ENCODE results near the gene RNF223. TPM values are rescaled to one million over a fixed set of nuclear protein-coding genes. Genes with fewer than 3 reads are reported as not detected.

Gene RNF223
- total and polyA plus RNA-seq, 2 of the 8 experiments (the other 6 are each of a cell fraction or from before 2014, with no cell fraction given), result not detected

DNA sequence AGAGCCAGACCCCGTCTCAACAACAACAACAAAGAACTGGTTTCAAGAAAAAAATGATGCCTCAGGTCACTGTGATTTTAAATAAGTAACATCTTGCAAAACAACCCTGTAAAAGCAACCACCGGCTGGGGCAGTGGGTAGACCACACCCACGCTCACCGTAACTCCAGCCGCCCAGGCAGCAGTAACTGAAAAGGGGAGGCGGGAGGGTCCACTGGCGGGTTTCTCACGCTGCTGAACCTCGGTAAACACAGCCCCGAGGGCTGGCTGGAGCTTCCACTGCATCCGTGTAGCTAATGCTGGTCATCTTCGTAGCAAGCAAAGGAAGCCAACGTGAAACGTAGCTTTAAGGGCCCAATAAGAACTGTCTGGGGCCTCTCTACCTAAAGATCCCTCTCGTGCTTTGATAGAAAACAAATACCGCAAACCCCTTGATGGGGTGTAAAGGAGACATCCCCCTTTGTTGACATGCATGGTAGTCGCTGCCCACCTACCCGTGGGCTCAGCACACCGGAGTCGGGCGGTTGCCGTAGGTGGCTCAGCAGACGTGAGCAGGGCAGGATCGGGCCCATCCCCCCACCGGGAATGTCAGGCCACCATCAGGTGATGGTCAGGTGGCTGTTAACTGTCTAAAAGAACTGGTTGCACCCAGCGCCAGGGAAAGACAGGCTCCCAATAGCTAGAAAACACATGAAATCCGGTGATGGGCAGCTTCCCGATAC is 37.6 kb upstream of the RNF223 start:
- WGBS, 2 experiments (ENCODE audit: extremely low coverage in 1 of 2, insufficient coverage in 1 of 2, insufficient read length in 1 of 2, insufficient replicate concordance in 2 of 2, low coverage in 1 of 2, low lambda C conversion rate in 2 of 2, missing lambda C conversion rate in 1 of 2), result 95% methylated on average over 28 of the region's 28 CpGs; no CpG with 5 or more reads in 1 of the 2 experiments
- Histone ChIP-seq H3K4ac (replicated peaks; ENCODE audit: insufficient read length, low read depth, low read length) (no peak overlapping the region), H2BK20ac (ENCODE audit: low read length) (no peak overlapping the region), H4K5ac (ENCODE audit: insufficient read length, low read depth, low read length) (no peak overlapping the region), H3K18ac (ENCODE audit: extremely low read depth, low read length) (no peak overlapping the region), H3K56ac (replicated peaks; ENCODE audit: insufficient read length, low read depth, low read length) (no peak overlapping the region), H3K79me2 (ENCODE audit: control insufficient read depth in 1 of 2, insufficient read depth in 2 of 2, low read length in 2 of 2) (peaks cover 0 to 14% of the 10 kb centered on the region in 2 experiments; a peak in 1 of 4 replicates), H2BK5ac (ENCODE audit: low read depth, low read length) (no peak overlapping the region), H3K79me1 (ENCODE audit: low read depth, low read length) (peaks cover 11% of the 10 kb centered on the region), H3K23me2 (ENCODE audit: low read depth, low read length) (peaks cover 6% of the 10 kb centered on the region; the same call in 1 of the 2 replicates), H2AFZ (ENCODE audit: low read length) (no peak overlapping the region), H3K23ac (ENCODE audit: insufficient read length) (no peak overlapping the region), H3K4me3 (ENCODE audit: extremely low read depth in 1 of 4, insufficient read depth in 2 of 4, low read depth in 3 of 4, low read length in 4 of 4) (no peak overlapping the region), H2BK15ac (ENCODE audit: low read length) (no peak overlapping the region), H3K36me3 (ENCODE audit: control insufficient read depth in 2 of 4, insufficient read depth in 4 of 4, low read length in 3 of 4) (peaks cover 0 to 3% (median 0%) of the 10 kb centered on the region in 4 experiments; a peak in 1 of 8 replicates), H2BK120ac (replicated peaks; ENCODE audit: low read depth, low read length) (no peak overlapping the region), H3K4me2 (ENCODE audit: insufficient read depth in 1 of 2, low read depth in 2 of 2, low read length in 2 of 2) (no peak overlapping the region), H3K9me3 (ENCODE audit: insufficient read depth in 2 of 2, low read depth in 1 of 2, low read length in 1 of 2) (peaks cover 4 to 16% of the 10 kb centered on the region in 2 experiments; a peak in 2 of 4 replicates), H3K27ac (ENCODE audit: low read depth, low read length) (no peak overlapping the region), H3K9ac (replicated peaks in 1 of 4; ENCODE audit: extremely low read depth in 1 of 4, low read depth in 3 of 4, low read length in 3 of 4) (no peak overlapping the region), H2AK5ac (ENCODE audit: low read depth, low read length) (no peak overlapping the region), H3K14ac (ENCODE audit: insufficient read length) (no peak overlapping the region), H3K27me3 (replicated peaks in 1 of 4; ENCODE audit: control insufficient read depth in 3 of 4, extremely low read depth in 1 of 4, insufficient read depth in 3 of 4, low read length in 3 of 4) (no peaks in the 10 kb centered on the region), H3K4me1 (replicated peaks in 1 of 4; ENCODE audit: control insufficient read depth in 3 of 4, insufficient read depth in 4 of 4, low read length in 3 of 4) (peaks cover 0 to 4% (median 2%) of the 10 kb centered on the region in 4 experiments; a peak in 4 of 7 replicates), H2BK12ac (ENCODE audit: low read depth, low read length) (peak overlapping the region; percentile 60; the same call in 1 of the 2 replicates), H4K20me1 (replicated peaks in 1 of 2; ENCODE audit: control insufficient read depth in 1 of 2, insufficient read depth in 2 of 2, low read length in 2 of 2) (peaks cover 1 to 4% of the 10 kb centered on the region in 2 experiments), H4K91ac (replicated peaks; ENCODE audit: insufficient read length, low read length) (no peak overlapping the region), H4K8ac (ENCODE audit: extremely low read depth, insufficient read depth, low read length) (no peak overlapping the region; the same call in 1 of the 2 replicates)
- FAIRE-seq (no peak), DNase-seq (ENCODE audit: low read depth in 1 of 2, low spot score in 2 of 2) (no peak)
- ChIA-PET POLR2A (ENCODE audit: partially characterized antibody) (interaction anchor here (2.0 kb wide), 1 partner anchor 78 kb away, joined by 4 read pairs; no protein-coding TSS in a partner anchor), CTCF (ENCODE audit: partially characterized antibody) (interaction anchor here (0.6 to 0.9 kb wide), 4 partner anchors 48 to 128 kb away, joined by 3 to 4 read pairs (median 4); no protein-coding TSS in a partner anchor)
- TF ChIP-seq RXRA (IDR thresholded peaks at IDR 0.05; ENCODE audit: insufficient read depth, low read depth, low read length) (no peak), JUN (IDR thresholded peaks at IDR 0.05; ENCODE audit: low read depth, low read length) (no peak), SUZ12 (IDR thresholded peaks at IDR 0.05; ENCODE audit: low read length) (no peak)
- TF ChIP-seq, protein P1, sequence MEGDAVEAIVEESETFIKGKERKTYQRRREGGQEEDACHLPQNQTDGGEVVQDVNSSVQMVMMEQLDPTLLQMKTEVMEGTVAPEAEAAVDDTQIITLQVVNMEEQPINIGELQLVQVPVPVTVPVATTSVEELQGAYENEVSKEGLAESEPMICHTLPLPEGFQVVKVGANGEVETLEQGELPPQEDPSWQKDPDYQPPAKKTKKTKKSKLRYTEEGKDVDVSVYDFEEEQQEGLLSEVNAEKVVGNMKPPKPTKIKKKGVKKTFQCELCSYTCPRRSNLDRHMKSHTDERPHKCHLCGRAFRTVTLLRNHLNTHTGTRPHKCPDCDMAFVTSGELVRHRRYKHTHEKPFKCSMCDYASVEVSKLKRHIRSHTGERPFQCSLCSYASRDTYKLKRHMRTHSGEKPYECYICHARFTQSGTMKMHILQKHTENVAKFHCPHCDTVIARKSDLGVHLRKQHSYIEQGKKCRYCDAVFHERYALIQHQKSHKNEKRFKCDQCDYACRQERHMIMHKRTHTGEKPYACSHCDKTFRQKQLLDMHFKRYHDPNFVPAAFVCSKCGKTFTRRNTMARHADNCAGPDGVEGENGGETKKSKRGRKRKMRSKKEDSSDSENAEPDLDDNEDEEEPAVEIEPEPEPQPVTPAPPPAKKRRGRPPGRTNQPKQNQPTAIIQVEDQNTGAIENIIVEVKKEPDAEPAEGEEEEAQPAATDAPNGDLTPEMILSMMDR (IDR thresholded peaks at IDR 0.05; ENCODE audit: control extremely low read depth in 1 of 3, insufficient read depth in 1 of 3, low read depth in 1 of 3, low read length in 3 of 3), result no peak

Measured in H1 (cell line).